ENCODE results near the gene C19orf18.

Gene C19orf18

GRCh38 chr19:57947419-57948134 lies 26.8 kb downstream of the C19orf18 start, which contains the start of gene ZNF256:
TSS of gene ZNF256 (minus strand) at chr19:57947706. CDS start at chr19:57947474, 232 bp downstream.
- DNase-seq (ENCODE audit: low read depth): peak; percentile 97

GRCh38 chr19:57947088-57947418 lies 27.3 kb downstream of the C19orf18 start:
- peak; percentile 32 for DNase-seq (ENCODE audit: low read depth)

- no peak for DNase-seq (ENCODE audit: low read depth)
Measured at GRCh38 chr19:57946316-57946715, 28.0 kb downstream of the C19orf18 start.

GRCh38 chr19:57941593-57941992 lies 32.7 kb downstream of the C19orf18 start:
- DNase-seq (ENCODE audit: low read depth): no peak

- no peak for DNase-seq (ENCODE audit: low read depth)
Measured at GRCh38 chr19:57935731-57936130, 38.6 kb downstream of the C19orf18 start.

- DNase-seq (ENCODE audit: low read depth): peak; percentile 80
Measured at GRCh38 chr19:57934820-57935665, 39.3 kb downstream of the C19orf18 start, which contains the start of gene ZNF418. TSS of gene ZNF418 (minus strand) at chr19:57935402. CDS start at chr19:57933822, 1,580 bp downstream.

GRCh38 chr19:57927587-57927986 lies 46.7 kb downstream of the C19orf18 start:
- DNase-seq (ENCODE audit: low read depth): no peak

- peak; percentile 98 for DNase-seq (ENCODE audit: low read depth)
Measured at GRCh38 chr19:57916168-57916995, 58.0 kb downstream of the C19orf18 start, which contains the start of gene ZNF417. TSS of gene ZNF417 (minus strand) at chr19:57916592. CDS start at chr19:57916411, 181 bp downstream.

- no peak for DNase-seq (ENCODE audit: low read depth)
Measured at GRCh38 chr19:57914531-57914930, 59.8 kb downstream of the C19orf18 start.
